GM13977 (cell line): ENCODE data around the gene MAGEB3.
"Not testable (repeated sequence)": the region's sequence is repeated elsewhere in the genome, so short reads cannot be mapped to it uniquely, and the experiment has no call there.

Source experiments
- DNase-seq: peaks from one replicate; pipeline ENCODE4 v3.0.0; 2012; ENCODE audit warnings: low spot score
- CTCF ChIP-seq: IDR thresholded peaks from 2 replicates; pipeline ENCODE4 v1.5.1; 2012; ENCODE audit warnings: mild to moderate bottlenecking, control low read depth; ENCODE audit not compliant: insufficient read depth; ENCODE audit errors: extremely low read depth, missing control alignments
- in situ Hi-C: fragments of 300-500 bp; cut with MboI; formaldehyde crosslinking; loops from one replicate; pipeline ENCODE4 v1.12.0; 2022; ENCODE audit warnings: low sequenced_read_pairs, low pct_unique_long_range_greater_than_20kb, mixed read lengths, inconsistent platforms; ENCODE audit not compliant: unreplicated experiment

The MAGEB3 gene, protein sequence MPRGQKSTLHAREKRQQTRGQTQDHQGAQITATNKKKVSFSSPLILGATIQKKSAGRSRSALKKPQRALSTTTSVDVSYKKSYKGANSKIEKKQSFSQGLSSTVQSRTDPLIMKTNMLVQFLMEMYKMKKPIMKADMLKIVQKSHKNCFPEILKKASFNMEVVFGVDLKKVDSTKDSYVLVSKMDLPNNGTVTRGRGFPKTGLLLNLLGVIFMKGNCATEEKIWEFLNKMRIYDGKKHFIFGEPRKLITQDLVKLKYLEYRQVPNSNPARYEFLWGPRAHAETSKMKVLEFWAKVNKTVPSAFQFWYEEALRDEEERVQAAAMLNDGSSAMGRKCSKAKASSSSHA

DNA sequence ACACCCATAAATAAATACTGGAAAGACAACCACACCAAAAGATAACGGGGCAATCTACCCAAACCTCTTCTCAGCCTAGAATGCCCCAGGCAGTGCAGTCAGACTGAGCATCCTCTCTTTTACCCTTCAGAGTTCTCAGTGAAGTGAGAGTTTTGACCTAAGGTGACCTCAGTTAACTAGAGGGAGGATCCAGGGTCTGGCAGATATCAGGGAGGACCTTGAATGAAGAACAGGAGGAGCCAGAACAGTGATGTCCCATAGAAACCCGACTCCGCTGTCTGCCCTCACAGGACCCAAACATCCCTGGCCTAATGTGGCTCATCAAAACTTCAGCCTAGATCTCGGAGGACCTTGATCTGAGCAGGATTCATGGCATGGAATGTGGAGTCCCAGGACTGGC lies at the start of gene MAGEB3:
Gene MAGEB3 (plus strand): TSS at position 263 of the 400 bp plus-strand sequence. CDS start 5,268 bp downstream, outside the sequence.
- no peak for TF ChIP-seq CTCF
- in situ Hi-C loops: no loop called here
- no peak for DNase-seq

GRCh38 chrX:30181353-30181752 lies 49.1 kb upstream of the MAGEB3 start:
- peak; percentile 14 for DNase-seq
- in situ Hi-C loops: no loop called here
- TF ChIP-seq CTCF: no peak

GRCh38 chrX:30183554-30183953 lies 46.9 kb upstream of the MAGEB3 start:
- DNase-seq: no peak
- no peak for TF ChIP-seq CTCF
- in situ Hi-C loops: no loop called here

- no peak for TF ChIP-seq CTCF
- no peak for DNase-seq
- in situ Hi-C loops: no loop called here
Measured at GRCh38 chrX:30190426-30190825, 40.0 kb upstream of the MAGEB3 start.

GRCh38 chrX:30193910-30194309 lies 36.5 kb upstream of the MAGEB3 start:
- in situ Hi-C loops, DNase-seq: not testable (repeated sequence)

DNA sequence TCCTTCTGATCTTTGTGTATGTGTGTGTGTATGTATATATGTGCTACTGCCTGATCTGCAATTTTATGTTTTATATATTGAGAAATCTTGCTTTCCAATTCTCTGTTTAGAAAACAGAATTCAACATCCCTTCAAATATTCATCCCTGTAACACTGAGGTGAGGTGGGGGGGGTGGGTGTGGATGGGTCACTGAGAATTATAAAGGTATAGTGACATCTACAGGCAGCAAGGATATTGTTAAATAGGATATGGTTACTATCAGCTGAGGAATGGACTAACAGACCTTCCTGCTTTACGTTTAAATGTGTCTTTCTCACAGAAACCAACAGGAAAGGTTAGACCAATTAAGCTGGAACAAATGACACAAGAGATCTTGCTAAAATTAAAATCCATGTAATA lies 34.1 kb upstream of the MAGEB3 start:
- DNase-seq: no peak
- TF ChIP-seq CTCF: peak; percentile 28
- in situ Hi-C loops: no loop called here

GRCh38 chrX:30212172-30212571 lies 18.3 kb upstream of the MAGEB3 start:
- no peak for DNase-seq
- in situ Hi-C loops: no loop called here
- TF ChIP-seq CTCF: no peak
